GM18508 (cell line): ENCODE results near the gene GPC6.

ENCODE experiments used
- ATAC-seq: cut with Tn5 transposase; IDR thresholded peaks from one replicate; pipeline ENCODE4 v1.9.1; 2021; ENCODE audit warnings: moderate number of reproducible peaks; ENCODE audit not compliant: insufficient read depth, unreplicated experiment

GPC6 gene

GRCh38 chr13:94431987-94432386 is 1205.4 kb downstream of the GPC6 start:
- no peak for ATAC-seq

GRCh38 chr13:94433055-94433961 is 1206.7 kb downstream of the GPC6 start:
- no peak for ATAC-seq

- no peak for ATAC-seq
Measured at GRCh38 chr13:94435604-94436226, 1209.1 kb downstream of the GPC6 start.

- no peak for ATAC-seq
Measured at GRCh38 chr13:94444826-94445225, 1218.2 kb downstream of the GPC6 start.

GRCh38 chr13:94454334-94454733 is 1227.7 kb downstream of the GPC6 start:
- no peak for ATAC-seq

- ATAC-seq: no peak
Measured at GRCh38 chr13:94454906-94455305, 1228.3 kb downstream of the GPC6 start.

- no peak for ATAC-seq
Measured at GRCh38 chr13:94455414-94455813, 1228.8 kb downstream of the GPC6 start.
